GM18511 (cell line): ENCODE results near the gene TEX30.

Source experiments
- ATAC-seq: cut with Tn5 transposase; IDR thresholded peaks from one replicate; pipeline ENCODE4 v1.9.1; 2021; ENCODE audit warnings: mild to moderate bottlenecking, moderate library complexity; ENCODE audit not compliant: unreplicated experiment

The TEX30 gene

GRCh38 chr13:102721800-102722231 is 51.8 kb downstream of the TEX30 start:
- no peak for ATAC-seq

GRCh38 chr13:102718746-102719145 is 54.8 kb downstream of the TEX30 start:
- ATAC-seq = no peak
